CD4-positive, alpha-beta T cell treated with Interleukin-15 for 4 hours (primary cell): Measurements from ENCODE around the gene CYFIP1.

ENCODE experiments used
- DNase-seq: peaks from one replicate; pipeline ENCODE4 v3.0.0-alpha.2; 2020; ENCODE audit warnings: low spot score

The CYFIP1 gene

GRCh38 chr15:22918056-22918455, 62.1 kb downstream of the CYFIP1 start:
- no peak for DNase-seq

- no peak for DNase-seq
Measured at GRCh38 chr15:22917556-22917955, 62.6 kb downstream of the CYFIP1 start.

GRCh38 chr15:22916606-22917350, 63.4 kb downstream of the CYFIP1 start:
- DNase-seq: no peak

- DNase-seq: no peak
Measured at GRCh38 chr15:22915866-22916515, 64.2 kb downstream of the CYFIP1 start.

GRCh38 chr15:22913646-22914380, 66.4 kb downstream of the CYFIP1 start:
- no peak for DNase-seq

GRCh38 chr15:22912256-22912655, 67.9 kb downstream of the CYFIP1 start:
- DNase-seq: no peak

- DNase-seq: no peak
Measured at GRCh38 chr15:22911306-22911705, 68.9 kb downstream of the CYFIP1 start.

GRCh38 chr15:22908830-22909229, 71.3 kb downstream of the CYFIP1 start:
- no peak for DNase-seq

GRCh38 chr15:22907161-22907950, 72.8 kb downstream of the CYFIP1 start:
- DNase-seq: no peak

- DNase-seq: no peak
Measured at GRCh38 chr15:22904736-22905135, 75.4 kb downstream of the CYFIP1 start.

GRCh38 chr15:22903961-22904534, 76.1 kb downstream of the CYFIP1 start:
- DNase-seq: no peak

- DNase-seq: no peak
Measured at GRCh38 chr15:22903427-22903826, 76.7 kb downstream of the CYFIP1 start.

GRCh38 chr15:22902981-22903380, 77.2 kb downstream of the CYFIP1 start:
- DNase-seq: no peak

- DNase-seq: no peak
Measured at GRCh38 chr15:22902578-22902977, 77.6 kb downstream of the CYFIP1 start.

- DNase-seq: no peak
Measured at GRCh38 chr15:22902046-22902445, 78.1 kb downstream of the CYFIP1 start.

GRCh38 chr15:22895465-22896190, 84.5 kb downstream of the CYFIP1 start:
- no peak for DNase-seq

- no peak for DNase-seq
Measured at GRCh38 chr15:22893881-22894280, 86.3 kb downstream of the CYFIP1 start.

GRCh38 chr15:22893081-22893480, 87.1 kb downstream of the CYFIP1 start:
- DNase-seq: no peak

GRCh38 chr15:22892333-22892732, 87.8 kb downstream of the CYFIP1 start:
- DNase-seq: no peak

GRCh38 chr15:22891426-22892210, 88.5 kb downstream of the CYFIP1 start:
- no peak for DNase-seq
